GDM1 (cell line): ENCODE data around the gene LRRC74A.

Experiments
- DNase-seq: peaks from one replicate; lab custom pipeline; 2025; lab: John Stamatoyannopoulos, UW

Gene LRRC74A

DNA sequence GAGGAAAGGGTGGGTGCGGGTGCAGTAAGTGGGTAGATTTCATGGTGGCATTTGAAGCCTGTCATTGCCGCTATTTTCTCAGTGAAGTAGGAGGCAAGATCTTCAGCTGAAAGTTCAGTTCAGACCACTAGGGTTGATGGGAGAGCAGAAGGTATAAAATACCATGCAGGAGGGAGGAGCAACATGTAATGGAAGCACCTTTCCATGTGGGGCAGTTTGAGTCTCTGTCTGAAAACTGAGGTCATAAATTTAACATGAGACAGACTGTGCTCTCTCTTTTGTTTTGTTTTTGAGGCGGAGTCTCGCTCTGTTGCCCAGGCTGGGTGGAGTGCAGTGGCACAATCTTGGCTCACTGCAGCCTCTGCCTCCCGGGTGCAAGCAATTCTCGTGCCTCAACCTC lies 22.7 kb downstream of the LRRC74A start:
- DNase-seq, result no peak

DNA sequence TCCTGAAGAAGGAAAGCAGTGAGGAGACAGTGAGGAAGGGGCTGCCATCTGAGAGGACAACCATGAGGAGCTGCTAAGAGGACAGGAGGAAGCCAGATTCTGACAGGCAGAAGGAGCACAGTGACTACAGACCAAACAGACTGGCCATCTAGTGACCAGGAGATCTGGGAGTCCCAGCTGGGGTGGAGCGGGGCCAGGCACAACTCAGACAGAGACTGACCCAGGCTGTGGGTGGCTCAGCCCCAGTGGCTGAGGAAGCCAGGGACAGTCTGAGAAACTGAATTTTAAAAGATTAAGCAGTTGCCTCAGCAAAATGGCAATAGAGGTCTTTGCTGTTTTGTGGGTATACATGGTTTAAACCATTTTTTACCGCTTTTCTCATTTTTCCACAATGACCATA lies 28.9 kb downstream of the LRRC74A start:
- DNase-seq, result no peak

DNA sequence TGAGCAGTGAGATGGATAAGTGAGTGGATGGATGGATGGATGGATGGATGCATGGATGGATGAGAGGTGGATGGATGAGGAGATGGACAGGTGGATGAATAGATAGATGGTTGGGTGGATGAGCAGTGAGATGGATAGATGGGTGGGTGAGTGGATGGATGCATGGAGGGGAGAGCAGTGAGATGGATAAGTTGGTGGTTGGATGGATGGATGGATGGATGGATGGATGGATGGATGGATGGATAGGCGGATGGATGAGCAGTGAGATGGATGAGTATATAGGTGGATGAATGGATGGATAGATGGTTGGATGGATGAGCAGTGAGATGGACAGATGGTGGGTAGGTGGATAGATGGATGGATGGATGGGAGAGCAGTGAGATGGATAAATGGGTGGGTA lies 30.6 kb downstream of the LRRC74A start:
- no peak for DNase-seq

- DNase-seq, result no peak
These were observed 35.5 kb downstream of the LRRC74A start for GRCh38 chr14:76861574-76862255.

- DNase-seq, result no peak
These were observed 36.5 kb downstream of the LRRC74A start for GRCh38 chr14:76862546-76863282.

DNA sequence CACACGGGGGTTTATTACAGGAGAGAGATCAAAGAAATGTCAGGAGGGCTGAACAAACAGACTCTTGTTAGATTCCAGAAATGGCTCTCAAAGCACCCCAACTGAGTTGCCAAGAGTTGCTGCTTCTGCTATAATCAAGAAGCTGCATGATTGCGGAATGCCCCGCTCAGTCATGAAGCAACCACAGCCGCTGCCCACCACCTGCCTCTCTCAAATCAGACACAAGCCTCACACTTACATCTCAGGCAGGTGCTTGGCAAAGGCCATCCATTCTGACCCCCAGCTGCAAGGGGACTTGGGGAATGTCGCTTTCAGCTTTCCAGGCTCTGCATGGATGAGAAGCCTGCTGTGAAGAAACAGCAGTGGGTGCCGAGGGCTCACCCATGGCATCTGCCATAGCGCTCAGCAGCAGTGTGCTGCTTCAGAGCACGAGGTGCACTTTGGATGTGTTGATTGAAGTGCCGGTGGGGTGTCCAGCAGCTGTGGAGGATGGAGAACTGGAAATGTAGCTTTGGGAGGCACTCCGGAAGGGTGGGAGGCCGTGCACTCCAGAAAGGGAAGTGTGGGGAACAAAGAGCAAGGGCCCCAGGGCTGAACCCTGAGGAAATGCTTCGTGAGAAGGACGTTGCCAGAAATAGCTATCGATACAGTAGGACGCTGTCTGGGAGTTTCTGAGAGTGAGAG lies 37.7 kb downstream of the LRRC74A start:
- DNase-seq, result peak; percentile 58

DNA sequence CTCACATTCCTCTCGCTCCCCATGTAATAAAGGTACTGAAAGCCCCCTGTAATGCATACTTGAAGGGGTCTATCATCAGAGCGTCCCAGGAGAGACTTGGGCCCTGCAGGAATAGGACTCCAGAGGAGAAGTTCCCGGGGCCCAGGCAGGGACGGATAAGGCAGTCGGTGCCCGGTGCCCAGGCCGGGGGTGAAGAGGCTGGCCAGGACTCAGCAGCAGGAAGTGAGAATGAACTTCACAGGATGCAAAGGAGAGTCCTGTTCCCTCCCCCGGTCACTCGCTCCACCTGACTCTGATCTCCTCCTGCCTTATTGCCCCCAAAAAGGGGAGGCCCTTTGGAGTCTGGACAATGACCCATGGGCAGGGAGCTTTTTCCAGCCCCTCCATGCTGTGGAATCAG lies 40.2 kb downstream of the LRRC74A start:
- no peak for DNase-seq

DNA sequence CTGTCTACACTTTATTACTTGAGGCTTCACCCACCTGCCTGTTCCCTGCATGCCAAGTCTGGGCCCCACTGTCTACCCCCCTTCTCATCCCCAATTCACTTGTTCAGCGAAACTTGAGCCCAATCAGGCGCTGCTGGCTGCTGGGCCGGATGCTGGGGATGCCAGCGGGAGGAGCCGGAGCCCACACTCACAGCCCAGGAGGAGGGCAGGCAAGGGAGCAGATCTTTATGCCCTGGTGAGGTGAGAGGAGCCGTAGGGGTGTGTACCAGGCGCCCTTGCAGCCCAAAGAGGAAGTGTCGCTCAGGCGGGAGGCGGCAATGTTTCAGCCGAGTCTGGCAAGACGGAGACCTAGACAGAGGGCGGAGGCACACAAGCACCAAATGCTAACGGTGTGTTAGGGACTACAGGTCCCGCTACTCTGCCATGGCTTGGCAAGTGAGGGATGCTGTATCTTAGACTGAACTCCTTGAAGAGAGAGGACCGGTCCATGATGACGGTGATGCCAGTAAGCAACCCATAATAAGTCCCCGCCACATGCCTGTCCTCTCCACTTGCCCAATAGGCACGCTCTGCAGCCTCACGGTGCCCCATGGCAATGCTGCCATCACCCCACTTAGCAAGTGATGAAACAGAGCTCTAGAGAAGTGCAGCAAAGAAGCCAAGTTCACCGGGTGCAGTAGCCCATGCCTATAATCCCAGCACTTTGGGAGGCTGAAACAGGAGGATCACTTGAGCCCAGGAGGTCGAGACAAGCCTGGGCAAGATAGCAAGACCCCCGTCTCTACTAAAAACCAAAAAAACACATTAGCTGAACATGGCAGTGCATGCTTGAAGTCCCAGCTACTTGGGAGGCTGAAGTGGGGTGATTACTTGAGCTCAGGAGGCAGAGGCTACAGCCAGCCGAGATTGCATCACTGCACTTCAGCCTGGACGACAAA lies 41.6 kb downstream of the LRRC74A start:
- DNase-seq, result peak; percentile 69

DNA sequence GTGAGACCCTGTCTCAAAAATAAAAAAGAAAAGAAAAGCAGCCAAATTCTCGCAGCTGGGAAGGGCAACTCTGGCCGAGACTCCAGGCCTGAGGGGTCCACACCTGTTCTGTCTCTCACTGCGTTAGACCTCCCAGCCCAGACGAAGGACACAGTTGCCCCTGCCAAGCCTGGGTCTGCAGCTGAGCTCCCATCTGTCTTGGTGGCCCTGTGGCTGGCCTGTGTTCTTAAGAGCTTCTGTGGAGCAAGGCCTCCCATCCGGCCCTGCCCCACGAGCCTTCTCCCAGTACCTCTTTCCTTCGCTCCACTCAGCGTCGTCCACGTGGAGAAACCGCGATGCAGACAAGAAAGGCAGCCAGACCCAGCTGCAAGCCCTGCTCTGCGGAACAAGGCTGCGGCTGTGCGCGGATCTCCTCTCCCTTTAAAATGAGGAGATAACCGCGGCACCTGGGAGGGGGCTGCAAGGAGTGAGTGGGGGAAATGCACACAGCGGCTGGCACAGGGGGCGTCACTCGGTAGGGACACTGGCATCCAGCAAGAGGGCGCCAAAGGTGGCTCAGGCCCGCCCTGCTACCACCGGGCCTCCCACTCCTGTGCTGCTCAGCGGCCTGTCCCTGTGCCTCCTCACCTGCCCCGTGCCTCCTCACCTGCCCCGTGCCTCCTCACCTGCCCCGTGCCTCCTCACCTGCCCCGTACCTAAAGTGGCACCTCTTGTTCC lies 42.4 kb downstream of the LRRC74A start:
- DNase-seq, result no peak

DNA sequence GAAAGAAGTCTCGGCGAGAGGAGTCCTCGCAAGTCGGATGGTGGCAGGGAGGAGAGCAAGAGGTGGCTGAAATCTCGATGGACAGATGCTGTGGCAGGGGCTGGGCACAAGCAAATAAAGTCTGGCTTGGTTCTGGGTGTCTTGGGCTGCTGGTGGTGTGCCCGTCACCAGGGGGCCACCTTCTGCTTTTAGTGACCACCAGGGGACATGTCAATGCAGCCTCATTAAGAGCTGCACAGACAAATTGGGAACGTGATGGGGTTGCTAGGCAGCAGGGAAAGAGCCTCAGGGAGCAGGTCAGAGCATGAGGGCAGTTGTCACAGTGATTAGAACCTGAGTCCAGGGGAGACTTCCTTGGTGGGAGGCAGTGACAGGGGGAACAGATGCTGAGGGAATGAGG lies 44.0 kb downstream of the LRRC74A start:
- no peak for DNase-seq

GRCh38 chr14:76872796-76873432 lies 46.7 kb downstream of the LRRC74A start:
- peak; percentile 46 for DNase-seq

GRCh38 chr14:76874734-76875133 lies 48.5 kb downstream of the LRRC74A start:
- no peak for DNase-seq

- DNase-seq, result peak; percentile 48
These were observed 49.9 kb downstream of the LRRC74A start for GRCh38 chr14:76876076-76876475.

GRCh38 chr14:76877871-76878270 lies 51.7 kb downstream of the LRRC74A start:
- peak; percentile 41 for DNase-seq

DNA sequence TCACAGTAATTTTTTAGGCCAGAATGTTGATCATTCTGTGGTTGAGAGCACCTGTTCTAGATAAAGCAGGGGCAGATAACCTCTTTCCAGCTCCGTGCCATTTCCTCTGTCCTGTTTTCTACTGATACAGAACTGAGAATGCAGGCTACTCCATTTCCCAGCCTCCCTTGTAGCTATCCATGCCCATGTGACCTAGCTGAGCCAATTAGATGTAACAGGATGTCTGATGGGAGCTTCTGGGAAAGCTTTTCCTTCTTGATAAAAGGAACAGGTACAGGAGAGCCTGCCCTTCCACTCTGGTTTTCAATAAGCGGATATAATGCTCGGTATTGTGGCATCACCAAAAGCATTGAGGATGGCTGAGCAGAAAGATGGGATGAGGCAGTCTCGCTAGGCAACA lies 54.2 kb downstream of the LRRC74A start:
- DNase-seq, result no peak

DNA sequence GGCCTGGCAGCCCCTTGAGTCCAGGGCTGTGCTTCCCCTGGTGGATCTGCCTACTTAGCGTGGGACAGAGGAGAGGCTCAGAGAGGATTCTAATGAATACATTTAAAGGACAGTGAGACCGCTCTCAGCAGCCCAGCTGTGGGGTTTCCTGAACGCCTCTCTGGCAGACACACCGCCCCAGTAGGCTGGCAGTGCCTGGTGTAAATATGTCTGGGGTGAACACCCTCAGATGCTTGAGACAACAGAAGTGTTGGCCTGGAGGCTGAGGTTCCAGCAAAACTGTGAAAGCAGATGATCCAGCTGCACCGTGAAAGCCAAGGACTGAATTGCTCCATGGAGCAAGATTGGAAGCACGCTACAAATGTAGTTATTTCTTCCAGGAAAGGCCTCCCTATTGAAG lies 55.1 kb downstream of the LRRC74A start:
- no peak for DNase-seq

DNA sequence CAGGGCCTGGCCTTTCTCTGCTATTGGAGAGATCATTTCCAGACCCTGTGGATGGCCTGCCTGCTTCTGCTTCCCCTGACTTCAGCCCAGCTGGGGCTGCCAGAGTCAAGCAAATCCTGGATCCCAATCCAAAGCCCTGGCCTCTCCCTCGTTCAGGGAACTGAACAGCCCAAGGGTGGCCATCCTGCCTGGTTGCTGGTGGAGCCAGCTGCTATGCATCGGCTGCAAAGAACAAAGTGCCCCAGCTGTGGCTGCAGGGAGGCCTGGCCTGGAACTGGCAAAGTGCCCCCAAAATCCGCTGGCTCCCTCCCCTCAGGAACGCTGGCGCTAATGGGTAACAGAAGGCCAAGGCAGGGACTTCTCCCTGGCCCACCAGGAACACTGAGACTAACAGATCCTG lies 56.4 kb downstream of the LRRC74A start:
- DNase-seq, result no peak

- DNase-seq, result no peak
These were observed 57.2 kb downstream of the LRRC74A start for GRCh38 chr14:76883447-76883846.

DNA sequence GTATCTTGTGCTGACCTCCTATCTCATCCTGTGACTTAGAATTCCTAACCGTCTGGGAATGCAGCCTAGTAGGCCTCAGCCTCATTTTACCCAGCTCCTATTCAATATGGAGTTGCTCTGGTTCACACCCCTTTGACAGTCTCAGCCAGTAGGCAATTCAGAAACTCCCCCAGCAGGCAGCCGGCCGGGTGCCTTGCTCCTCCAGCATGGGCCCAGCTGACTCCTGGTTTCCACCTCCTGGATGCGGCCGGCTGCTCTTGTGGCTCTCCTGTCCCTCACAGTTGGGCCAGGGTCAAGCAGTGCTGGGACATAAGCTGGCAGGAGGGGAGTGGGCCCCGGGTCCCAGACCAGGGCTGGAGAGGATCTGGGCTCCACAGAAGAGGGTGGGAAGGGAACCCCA lies 58.2 kb downstream of the LRRC74A start:
- DNase-seq, result no peak

GRCh38 chr14:76884853-76885276 lies 58.7 kb downstream of the LRRC74A start:
- DNase-seq, result no peak

DNA sequence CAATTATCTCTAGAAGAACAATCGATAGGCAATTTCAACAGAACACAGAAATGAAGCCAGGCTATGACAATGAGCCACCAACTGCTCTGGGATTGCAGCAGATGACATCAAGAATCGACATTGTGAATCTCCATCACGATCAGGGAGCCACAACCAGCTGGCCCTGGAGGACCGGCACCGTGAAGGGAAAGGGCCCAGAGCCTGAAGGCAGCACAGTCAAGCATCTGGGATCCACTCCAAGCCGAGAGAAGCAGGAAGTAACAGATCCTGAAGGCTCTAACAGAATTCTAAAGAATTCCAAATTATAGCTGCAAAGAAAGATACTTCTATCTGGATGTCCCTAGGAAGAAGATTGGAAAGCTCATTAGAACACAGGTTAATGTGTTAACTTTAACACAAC lies 61.0 kb downstream of the LRRC74A start:
- no peak for DNase-seq
